NCI-H2171 treated with DMSO at 0.1 percent for 48 hours (cell line): ENCODE results near the gene SLC6A1.

Experiments used
- DNase-seq: peaks from one replicate; lab custom pipeline; 2025; lab: John Stamatoyannopoulos, UW

Gene SLC6A1

DNA sequence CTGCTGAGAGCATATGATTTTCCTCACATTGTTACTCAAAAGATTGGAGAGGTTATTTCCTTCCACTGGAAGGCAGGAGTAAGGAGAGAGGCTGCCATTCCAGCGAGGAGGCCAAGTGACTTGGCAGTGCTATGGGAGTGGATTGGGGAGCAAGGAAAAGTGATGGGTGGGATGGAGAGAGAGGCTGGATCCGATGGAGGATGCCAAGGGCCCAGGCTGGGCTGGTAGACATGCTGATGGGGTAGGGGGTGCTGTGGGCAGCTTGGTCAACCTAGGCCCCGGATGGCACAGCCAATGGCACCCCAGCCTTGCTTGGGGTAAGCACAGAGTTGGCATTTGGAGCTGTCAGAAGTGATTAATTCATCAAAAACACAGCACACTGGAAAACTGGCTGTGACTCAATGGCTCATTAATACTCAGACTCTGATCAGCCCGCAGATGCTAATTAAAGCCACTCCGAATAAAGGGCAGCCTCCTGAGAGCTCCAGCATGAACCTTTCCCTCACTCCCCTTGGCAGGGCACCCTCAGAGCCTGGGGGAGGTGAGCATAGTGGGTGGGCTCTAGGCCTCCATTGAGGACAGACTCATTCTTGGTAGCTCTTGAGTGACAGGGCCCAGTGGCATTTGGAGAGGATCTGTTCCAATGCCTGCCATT lies 22.1 kb upstream of the SLC6A1 start:
- no peak for DNase-seq

GRCh38 chr3:10972072-10972782 lies 20.3 kb upstream of the SLC6A1 start:
- no peak for DNase-seq

- DNase-seq: peak; percentile 70
Measured at GRCh38 chr3:10973046-10973595, 19.4 kb upstream of the SLC6A1 start.

GRCh38 chr3:10974131-10974530 lies 18.4 kb upstream of the SLC6A1 start:
- no peak for DNase-seq

DNA sequence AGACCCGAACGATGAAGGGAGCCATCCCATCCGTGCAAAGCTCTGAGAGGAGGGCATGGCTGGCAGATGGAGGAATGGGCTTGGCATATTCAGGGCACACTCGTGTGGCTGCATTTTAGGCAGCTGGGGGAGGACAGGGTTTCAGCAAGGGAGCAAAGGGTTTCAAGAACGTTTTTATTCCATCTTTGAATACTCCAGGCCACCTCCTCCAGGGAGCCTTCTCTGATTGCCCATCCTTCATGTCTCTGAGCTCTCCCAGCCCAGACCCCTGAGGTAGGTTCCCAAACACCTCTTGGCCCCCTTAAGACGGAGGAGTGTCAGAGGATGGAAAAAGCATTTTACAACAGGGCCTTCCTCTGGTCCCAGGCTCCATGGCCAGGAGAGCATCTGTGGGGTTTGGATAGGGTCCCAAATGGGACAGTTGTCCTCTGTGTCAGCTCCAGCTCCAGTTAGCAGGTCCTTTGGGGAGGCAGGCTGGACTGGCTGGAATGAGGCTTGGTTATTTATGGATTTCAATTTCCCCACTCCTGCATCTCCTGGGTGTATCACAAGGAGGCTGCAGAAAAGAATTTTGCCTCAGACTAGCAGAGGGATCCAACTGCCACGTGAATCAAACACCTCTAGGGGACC lies 17.7 kb upstream of the SLC6A1 start:
- no peak for DNase-seq

DNA sequence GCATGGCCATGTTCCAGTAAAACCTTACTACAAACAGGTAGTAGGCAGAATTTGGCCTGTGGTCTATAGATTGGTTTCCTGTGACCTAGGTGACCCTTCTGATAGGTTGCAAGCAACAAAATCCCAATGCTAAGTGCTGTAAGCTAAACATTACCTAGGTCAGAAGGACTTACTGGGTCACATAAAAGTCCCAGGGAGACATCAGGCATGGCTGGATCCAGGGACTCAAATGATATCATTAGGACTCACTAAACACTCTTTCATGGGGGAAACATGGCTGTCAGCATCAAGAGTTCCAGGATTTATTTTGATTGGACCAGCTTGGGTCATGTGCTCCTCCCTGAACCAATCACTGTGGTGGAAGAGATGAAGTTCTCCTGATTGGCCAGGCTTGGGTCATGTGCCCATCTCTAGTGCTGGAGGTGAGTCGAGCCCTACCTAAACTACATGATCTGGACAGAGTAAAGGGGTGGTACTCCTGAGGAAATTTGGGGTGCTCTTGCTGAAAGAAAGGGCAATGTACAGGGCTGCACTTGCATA lies 16.8 kb upstream of the SLC6A1 start:
- DNase-seq: no peak

- no peak for DNase-seq
Measured at GRCh38 chr3:10976770-10977169, 15.8 kb upstream of the SLC6A1 start.

DNA sequence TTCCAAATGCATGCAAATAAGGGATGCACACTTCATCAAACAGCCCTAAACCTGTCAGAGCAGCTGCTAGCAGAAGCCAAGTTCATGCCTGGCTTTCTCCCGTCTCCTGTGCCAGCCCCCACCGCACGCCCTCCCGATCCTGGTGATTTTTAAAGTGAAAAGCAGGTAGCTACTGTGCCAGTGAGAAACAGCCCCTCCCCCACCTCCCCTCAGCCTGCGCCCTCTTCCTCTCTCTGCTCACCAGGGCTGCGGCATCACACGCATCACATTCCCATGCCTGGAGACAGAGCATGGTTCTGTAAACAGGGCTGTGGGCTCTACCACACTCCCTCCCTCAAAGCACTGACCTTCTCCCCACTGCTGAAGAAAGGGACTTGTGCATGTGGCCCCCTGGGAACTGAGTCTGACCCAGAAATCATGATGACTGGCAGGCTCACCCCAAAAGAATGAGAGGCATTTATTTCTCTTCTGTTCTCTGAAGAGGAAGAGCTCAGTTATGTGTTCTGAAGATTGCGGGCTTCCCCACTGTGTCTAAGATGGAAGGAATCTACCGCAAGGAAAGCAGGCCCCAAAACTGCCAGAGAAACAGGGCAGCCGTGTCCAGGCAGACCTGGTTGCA lies 14.5 kb upstream of the SLC6A1 start:
- no peak for DNase-seq

DNA sequence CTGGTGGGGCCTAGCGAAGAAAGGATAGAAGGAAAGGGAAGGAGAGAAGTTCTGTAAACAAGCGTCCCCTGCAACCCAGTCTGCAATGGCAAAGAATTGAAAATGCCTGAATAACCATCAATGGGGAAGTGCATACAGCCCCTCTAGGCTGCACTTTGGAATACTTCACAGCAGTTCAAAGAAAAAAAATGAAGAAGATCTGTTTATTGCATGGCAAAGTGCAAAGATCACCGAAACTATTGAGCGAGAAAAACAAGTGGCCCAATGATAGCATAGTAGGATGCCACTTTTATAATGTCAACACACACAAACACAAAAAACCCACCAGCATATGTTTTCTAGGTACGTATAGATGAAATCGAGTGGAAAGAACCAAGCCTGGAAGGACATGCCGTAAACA lies 13.6 kb upstream of the SLC6A1 start:
- no peak for DNase-seq

GRCh38 chr3:10980312-10980711 lies 12.2 kb upstream of the SLC6A1 start:
- DNase-seq: no peak

GRCh38 chr3:10981031-10981430 lies 11.5 kb upstream of the SLC6A1 start:
- DNase-seq: no peak

DNA sequence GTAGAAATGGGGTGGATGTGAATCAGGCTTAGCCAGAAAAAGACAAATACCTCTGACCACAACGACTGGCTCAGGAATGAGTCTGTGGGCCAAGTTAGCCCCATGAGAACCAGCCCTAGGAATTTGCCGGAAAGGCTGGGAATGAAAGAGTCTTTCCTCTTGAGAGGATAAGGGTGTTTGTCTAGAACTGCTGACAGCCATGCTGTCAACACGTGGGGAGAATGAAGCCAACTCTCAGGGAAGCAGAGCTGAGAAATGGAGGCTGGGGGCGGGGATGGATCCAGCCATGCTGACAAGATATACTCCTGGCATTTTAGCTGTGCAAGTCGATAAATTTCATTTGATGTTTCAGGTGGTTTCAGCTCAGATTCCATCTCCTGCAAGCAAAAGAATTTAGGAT lies 10.6 kb upstream of the SLC6A1 start:
- DNase-seq: no peak

DNA sequence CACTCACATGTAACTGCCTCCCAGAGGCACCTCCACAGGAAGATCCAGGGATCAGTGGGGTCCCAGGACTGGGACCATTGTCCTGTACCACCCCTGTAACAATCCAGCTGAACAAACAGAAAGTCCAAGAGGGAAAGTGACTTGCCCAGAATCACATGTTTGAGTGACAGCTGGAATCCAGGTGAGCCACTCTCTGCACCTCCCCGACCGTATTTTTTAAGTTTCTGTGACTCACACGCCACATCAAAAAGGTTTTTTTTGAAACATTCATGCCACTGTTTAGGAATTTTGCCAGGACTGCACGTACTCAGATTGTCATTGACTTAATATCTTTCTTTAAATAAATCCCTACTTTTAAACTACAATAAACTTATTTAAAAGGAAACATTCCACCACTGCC lies 9.8 kb upstream of the SLC6A1 start:
- DNase-seq: no peak

GRCh38 chr3:10983219-10983916 lies 9.2 kb upstream of the SLC6A1 start:
- peak; percentile 21 for DNase-seq

- no peak for DNase-seq
Measured at GRCh38 chr3:10984371-10984896, 8.1 kb upstream of the SLC6A1 start.

- DNase-seq: no peak
Measured at GRCh38 chr3:10985181-10985580, 7.4 kb upstream of the SLC6A1 start.

GRCh38 chr3:10986592-10986991 lies 6.0 kb upstream of the SLC6A1 start:
- no peak for DNase-seq

- DNase-seq: no peak
Measured at GRCh38 chr3:10988001-10988665, 4.4 kb upstream of the SLC6A1 start.

DNA sequence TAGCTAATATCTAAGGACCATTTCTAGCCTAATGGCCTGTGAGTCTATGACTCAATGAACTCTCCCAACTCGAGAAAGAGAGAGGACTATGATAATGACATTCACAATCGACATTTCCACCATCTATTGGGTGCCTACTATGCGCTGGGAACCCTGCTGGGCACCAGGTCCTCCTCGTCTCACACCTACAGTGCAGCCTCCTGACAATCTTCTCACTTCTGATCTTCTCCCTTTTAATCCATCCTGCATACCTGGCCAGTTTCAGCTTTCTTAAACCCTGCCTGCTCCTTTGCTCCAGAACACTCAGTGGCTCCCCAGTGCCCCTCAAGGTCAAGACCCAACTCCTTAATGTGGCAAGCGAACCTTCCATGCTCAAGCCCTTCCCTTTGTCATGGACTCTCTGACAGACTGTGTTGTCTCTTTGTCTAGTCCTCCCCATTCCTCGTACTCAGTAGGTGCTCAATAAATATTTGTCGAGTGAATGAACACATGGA lies 3.5 kb upstream of the SLC6A1 start:
- DNase-seq: no peak

DNA sequence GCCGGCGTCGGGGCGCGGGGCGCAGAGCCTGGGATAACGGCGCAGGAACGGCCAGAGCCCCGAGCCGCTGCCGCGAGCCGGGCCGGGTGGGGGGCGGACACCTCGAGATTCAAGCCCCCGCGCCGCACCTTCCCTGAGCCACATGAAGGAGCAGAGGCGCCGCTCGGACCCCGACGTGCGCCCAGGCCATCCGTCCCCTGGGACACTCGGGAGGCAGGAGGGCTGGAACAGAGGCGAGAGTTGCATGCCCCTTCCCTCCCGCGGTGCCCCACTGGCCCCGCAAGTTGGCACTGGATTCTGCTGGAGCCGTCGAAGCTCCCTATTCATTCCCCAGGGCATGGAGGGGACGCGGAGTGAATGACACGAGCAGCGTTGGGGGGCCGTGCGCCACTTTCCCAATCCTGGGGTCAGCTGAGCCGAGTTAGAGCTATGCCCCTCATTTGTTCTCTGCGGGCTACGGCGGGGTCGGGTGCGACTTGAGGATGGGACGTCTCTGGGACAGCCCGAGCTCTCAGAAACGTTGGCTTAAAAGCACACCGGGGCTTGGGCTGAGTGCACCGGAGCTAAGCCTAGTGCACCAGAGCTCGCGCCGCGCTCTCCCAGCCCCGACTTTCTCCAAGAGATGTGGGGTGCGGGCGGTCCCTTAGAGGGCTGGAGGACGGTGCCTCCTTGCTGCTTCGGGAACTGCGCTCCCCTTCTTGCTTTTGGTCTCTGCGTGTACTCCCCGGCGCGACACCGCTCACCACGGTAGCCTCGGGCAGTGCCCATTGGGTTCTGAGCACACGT lies 588 bp downstream of the SLC6A1 start:
- no peak for DNase-seq
